DMS153 treated with DMSO at 0.1 percent for 48 hours (cell line): ENCODE measurements around the gene ANXA2R.
"Not testable (repeated sequence)": the region's sequence is repeated elsewhere in the genome, so short reads cannot be mapped to it uniquely, and the experiment has no call there.

ENCODE experiments used
- DNase-seq: peaks from one replicate; lab custom pipeline; 2025; ENCODE audit not compliant: unreplicated experiment; lab: John Stamatoyannopoulos, UW

Gene ANXA2R, protein sequence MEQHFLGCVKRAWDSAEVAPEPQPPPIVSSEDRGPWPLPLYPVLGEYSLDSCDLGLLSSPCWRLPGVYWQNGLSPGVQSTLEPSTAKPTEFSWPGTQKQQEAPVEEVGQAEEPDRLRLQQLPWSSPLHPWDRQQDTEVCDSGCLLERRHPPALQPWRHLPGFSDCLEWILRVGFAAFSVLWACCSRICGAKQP

DNA sequence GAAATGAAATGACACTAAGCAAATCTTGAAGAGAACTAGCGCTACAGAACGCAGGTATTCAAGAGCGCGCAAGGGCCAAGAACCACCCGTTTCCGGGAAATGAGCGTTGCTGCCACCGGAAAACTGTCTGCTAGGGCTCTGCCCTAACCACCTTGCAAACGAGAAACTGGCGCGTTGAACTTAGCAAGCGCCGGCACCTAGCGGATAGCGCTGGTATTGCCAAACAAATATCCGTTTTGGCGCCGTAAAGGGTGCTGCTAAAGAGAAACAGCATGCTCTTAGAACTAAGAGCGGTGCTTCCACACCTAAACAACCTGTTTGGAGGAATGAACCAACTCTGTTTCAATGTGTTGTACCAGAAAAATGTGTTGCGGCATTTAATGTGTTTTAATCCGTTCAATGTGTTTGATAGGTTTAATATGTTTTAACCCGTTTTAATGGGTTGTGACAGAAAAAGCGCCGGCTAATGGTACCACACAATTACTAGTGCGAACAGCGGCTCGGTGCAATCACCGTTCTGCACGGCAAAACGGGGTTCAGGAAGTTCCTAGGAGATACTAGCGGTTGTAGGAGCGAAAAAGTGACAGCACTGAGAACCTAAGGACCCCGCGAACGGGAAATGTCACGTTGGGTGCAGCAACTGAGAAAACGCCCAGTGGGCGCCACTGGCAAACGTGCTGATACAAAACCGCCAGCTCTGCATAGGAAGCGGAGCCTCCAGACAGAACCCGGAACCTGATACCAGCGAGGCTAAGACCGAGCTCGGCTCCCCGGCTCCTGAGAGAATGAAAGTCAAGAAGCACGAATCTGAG, at the start of gene ANXA2R:
Gene ANXA2R, minus strand, starts transcription at position 33 of the 812 bp plus-strand sequence. CDS start 273 bp downstream, outside the sequence.
- peak; percentile 99 for DNase-seq

DNA sequence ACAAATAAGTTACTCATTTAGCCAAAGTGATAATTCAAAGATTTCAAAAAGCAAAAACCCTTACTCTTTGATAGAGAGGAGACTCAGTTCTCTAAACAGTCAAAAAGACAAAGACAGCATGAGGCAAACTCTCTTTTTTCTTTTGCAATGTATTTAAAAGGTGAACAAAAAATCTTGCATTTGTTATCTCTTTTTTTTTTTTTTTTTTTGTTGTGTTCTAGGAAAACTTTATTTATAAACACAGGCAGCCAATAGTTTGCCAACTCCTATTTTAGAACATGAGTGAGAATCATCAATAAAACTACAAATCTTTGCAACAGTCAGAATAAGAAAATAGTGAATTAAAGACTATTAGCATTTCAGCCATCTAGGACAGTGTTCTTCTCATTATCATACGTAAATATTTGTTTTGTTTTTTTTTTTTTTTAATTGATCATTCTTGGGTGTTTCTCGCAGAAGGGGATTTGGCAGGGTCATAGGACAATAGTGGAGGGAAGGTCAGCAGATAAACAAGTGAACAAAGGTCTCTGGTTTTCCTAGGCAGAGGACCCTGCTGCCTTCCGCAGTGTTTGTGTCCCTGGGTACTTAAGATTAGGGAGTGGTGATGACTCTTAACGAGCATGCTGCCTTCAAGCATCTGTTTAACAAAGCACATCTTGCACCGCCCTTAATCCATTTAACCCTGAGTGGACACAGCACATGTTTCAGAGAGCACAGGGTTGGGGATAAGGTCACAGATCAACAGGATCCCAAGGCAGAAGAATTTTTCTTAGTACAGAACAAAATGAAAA, 46.2 kb upstream of the ANXA2R start:
- DNase-seq, result not testable (repeated sequence)

DNA sequence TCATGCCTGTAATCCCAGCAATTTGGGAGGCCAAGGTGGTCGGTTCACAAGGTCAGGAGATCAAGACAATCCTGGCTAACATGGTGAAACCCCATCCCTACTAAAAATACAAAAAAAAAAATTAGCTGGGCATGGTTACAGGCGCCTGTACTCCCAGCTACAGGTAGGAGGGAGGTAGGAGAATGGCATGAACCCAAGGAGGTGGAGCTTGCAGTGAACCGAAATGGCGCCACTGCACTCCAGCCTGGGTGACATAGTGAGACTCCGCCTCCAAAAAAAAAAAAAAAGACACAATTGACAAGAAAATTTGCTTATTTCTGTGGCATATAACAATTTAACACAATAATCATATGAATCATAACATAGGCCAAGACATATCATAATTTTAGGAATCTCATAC, 45.3 kb upstream of the ANXA2R start:
- DNase-seq, result no peak

DNA sequence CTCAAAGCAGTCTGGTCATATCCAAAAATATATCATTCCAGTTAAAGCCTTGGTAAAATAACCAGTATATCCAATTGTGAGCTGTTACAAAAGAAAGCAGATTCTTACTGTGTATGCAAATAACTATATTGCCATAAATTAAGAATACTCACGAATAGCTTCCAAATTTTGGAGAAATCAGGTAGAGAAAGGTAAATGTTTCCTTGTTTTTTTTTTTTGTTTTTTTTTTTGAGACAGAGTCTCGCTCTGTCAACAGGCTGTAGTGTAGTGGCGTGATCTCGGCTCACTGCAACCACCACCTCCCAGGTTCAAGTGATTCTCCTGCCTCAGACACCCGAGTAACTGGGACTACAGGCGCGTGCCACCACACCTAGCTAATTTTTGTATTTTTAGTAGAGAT, 44.3 kb upstream of the ANXA2R start:
- DNase-seq, result not testable (repeated sequence)

DNA sequence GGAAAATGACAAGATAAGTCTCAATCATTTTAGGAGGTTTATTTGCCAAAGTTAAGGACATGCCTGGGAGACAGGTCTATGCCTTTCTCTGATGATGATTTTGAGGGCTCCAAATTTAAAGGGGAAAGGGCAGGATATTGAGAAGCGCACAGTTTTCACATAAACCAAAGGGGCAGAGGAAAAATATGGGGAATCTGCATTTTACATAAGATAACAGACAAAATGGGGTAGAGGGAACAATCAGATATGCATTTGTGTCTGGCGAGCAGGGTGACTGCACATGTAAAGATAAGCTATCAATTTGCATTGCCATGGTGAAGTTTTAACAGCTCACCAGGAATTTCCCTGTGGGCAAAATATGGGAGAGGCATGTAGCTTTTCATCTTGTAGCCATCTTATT, 41.2 kb upstream of the ANXA2R start:
- not testable (repeated sequence) for DNase-seq

DNA sequence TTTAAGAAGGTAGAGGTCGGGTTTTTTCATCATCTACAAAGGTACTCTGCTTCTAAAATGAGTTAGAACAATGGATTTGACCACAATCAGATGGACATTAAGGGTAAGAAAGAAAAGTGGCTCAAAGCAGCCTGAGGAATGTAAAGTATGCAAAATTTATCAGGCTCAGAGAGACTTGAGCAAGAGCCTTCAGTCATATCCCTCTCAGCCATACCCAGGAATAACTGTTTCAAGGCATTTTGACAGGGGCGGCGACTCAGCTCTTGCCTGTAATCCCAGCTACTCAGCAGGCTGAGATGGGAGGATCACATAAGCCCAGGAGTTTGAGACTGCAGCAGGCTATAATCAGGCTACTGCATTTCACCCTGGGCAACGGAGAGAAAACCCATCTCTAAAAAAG, 38.8 kb upstream of the ANXA2R start:
- DNase-seq, result no peak

DNA sequence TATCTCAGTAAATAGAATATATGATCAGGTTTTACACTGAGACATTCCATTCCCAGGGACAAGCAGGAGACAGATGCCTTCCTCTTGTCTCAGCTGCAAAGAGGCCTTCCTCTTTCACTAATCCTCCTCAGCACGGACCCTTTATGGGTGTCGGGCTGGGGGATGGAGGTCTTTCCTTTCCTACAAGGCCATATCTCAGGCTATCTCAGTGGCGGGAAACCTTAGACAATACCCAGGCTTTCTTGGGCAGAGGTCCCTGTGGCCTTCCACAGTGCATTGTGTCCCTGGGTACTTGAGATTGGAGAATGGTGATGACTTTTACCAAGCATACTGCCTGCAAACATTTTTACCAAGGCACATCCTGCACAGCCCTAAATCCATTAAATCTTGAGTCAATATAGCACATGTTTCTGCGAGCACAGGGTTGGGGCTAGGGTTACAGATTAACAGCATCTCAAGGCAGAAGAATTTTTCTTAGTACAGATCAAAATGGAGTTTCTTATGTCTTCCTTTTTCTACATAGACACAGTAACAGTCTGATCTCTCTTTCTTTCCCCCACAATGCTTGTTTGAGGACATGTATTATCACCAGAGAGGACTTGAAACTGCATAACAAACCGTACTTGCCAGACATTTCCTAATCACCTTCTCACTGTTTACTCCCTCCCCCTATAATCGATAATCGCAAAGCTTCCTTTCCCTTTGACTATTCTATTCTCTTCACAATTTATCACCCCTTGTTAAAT, 37.5 kb upstream of the ANXA2R start:
- DNase-seq, result not testable (repeated sequence)

DNA sequence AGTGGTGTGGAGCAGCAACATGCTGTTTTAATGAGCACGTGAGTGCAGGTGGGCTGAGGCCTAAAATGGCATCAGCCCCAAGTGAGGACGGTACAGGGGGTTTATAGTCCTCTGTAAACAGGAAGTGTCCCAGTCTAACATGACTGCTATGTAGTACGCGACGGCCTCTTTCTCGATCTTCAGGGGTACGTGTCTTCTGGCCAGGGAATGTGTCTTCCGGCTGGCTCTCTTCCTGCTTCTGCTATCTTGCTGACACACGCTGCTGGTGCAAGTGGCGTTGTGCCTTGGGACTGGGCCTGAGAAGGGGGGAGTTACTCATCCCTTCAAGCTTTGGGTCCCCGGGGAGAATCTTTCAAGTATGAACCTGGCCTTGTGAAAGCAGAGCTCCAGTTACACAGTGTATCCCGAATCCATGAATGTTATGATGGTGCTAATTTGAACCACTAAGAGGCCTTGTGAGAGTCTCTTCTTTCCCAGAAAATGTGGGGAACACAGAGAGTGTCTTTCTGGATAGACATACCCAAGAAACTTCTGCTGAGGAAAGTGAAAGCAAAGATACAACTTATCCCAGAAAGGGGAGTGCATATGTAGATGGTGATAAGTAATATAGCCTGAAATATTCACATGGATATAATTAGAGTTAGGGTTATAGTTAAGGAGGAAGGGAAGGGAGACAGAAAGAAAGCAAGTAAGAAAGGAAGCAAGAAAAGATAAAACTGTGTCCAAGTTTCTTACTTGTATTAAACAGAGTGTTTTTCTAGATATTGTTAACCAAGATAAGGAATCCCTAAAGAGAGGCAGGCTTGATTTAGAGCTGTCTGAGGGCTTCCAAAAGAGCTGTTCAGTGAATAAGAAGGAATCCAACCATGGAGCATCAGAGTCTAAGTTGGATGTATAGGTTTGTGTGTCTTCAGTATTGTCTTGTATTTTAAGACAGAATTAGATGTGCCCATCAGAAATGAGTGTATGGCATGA, 35.5 kb upstream of the ANXA2R start:
- DNase-seq, result no peak

DNA sequence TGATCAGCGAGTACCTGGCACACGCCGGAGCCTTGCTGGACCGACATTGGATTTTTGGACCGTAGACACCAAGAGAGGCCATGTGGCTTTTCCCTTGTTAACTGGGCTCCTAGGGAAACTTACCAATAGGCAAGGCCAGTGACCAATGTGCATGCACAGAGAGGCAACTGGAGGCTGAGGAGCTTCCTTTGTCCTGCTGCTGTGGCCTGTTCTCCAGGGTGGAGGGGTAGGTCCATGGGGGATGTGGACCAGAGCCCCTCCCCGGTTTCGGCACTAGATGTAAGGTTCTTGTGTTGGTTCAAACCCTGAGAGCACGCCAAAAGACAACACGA, 34.8 kb upstream of the ANXA2R start:
- no peak for DNase-seq

DNA sequence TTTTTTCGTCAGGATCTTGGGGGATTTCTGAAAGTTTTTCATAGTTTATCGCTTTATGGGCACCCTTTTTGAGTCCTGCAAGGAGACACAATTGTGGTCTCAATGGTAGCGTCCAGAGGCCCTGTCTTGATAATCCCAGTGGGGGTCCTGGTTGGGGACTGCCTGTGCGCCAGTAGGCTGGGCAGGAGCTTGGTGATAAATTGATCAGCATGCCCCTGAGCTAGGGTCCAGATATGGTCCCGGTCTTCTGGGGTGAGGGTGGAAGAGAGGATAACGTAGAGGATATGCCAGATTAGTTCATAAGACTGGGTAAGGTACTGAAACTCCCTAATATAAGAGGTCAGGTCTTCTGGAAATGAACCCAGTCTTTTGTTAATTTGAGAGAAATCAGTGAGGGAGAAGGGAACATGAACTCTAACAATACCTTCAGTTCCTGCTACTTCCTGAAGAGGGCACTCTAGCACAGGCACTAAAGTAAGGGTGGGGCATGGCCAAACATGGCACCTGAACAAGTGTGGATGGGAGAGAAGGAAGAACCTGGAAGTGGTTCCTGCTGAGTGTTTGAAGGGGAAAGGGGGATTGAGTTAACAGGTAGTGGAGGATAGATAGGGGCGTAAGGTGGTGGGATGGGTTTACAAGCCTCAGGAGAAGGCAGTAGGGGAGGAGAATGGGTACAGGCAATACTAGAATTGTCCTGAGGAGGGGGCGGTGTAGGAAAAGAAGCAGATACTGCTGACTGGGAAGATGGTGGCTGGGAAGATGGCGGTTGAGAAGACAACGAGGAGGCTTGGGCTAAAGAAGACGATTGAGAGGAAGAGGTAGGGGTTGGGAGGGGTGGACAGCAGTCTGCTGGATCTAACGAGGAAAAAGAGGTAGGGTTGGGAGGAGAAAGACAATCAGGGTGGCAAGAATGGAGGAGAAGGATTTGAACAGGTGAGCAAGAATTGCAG, 33.8 kb upstream of the ANXA2R start:
- peak; percentile 78 for DNase-seq

DNA sequence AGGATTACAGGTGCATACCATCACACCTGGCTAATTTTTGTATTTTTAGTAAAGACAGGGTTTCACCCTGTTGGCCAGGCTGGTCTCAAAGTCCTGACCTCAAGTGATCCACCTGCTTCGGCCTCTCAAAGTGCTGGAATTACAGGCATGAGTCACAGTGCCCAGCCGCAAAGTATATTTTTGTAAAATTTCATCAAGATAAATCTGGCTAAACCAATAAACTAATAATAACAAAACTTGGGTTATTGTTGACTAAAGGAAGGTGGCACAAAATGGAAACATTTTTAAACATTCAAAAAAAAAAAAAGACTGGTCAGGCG, 29.2 kb upstream of the ANXA2R start:
- DNase-seq, result not testable (repeated sequence)

DNA sequence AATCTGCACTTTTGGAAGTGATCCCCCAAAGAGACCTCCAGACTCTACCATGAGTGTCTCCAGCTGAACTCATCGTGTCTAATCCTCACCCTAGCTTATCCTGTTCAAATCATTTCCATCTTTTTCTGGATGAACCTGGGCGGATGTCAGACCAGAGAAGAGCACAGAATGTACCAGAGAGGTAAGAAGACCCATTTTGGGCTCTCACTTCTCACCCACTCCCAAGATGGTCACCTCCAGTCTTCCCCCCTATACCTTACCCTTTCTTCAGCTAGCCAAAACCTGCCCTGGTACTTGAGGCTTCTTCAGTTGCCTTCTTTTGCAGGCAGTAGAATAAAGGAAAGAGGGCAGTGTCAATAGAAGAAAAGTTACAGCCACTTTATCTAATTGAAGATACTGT, 27.9 kb upstream of the ANXA2R start:
- DNase-seq, result no peak

DNA sequence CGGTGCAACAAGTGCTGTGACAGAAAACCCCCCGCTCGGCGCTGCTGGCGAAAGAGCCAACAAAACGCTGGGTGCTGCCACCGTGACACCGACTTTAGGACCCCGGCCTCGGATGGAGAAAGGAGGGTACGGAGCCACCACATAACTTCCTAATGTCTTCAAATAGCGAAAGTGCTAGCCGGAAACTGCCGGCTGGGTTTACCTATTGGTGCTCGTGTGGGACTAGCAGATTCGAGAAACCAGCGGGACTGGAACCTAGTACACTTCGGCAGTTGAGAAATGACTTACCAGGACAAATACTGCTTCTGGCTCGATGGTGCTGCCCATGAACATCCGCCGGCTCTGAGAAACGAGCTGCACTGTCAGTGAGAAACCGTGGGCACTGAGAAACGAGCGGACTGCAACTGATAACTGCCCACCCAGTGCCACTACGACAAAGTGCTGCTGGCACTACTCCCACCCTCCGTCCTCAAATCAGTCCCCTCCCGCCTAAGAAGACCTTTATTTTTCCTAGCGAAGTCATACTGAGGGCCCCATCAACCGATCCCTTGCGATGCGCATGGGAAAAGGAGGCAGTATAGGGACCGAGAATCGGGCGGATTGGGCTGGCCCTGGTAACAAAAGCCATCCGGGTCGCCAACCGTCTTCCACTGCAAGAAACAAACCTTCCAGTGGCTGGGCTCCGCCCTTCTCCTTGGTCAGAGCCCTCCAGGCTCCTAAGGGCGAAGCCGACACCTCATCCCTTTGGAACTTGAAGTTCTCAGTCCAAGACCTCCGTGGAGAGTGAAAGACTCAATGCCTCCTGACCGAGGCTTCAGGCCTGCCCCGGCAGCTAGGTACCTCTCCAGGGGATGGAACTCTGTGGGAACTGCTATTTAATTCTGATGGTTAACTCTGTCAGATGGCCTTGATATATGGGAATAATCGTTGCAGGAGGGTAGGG, 27.0 kb upstream of the ANXA2R start:
- peak; percentile 95 for DNase-seq

DNA sequence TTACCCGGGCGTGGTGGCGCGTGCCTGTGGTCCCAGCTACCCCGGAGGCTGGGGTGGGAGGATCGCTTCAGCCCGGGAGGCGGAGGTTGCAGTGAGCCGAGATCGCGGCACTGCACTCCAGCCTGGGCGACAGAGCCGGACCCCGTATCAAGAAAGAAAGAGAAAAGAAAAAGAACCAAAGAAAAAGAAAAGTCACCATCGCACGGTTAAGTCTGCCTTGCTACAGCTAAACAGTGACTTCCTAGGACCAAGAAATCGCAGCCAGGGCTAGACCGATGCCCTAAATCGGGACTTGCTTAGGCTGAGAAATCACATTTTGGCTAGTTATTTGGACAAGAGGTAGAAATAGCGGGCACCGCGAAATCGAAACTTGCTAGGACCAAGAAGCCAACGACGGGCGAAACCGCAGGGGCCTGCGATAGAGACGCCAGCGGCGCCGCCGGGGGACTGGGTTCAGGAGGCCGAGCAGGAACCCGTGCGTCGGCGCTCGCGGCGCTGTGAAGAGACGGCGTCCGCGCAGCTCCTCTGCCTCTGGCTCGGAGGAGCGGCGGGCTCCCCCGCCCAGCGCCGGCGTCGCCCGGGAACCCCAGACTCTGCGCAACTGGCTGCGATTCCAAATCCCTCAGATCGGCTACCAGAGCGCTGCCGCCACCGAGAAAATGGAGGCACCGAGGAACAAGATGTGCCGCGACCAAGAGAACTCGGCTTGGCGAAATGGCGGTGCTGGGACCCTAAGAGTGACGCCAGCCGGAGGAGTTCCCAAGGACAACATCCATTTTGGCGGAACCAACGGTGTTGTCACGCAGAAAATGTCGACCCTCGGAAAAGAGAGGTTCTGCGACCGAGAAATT, 26.1 kb upstream of the ANXA2R start:
- DNase-seq, result peak; percentile 94

DNA sequence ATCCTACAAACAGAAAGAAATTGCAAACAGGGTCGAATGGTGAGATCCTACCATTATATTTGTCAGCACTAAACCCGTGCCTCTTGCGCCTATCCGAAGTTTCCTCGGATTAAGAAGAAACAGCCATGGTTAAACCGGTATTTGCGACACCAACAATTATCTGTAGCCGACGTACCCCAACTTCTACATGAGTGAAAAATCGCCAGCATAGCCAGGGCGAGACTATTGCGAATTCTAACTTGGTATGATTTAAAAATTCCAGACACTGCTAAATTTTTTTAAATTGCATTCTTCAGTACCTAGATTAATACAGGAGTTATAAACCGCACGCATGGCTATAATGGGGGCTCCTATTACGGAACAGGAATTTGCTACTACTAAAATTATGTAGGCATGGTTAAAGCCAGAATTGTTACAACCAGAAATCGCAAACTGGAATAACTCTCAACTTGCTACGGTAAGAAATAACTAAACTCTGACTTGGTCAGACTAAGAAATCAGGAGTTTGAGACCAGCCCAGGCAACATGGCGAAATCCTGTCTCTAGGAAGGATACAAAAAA, 25.3 kb upstream of the ANXA2R start:
- DNase-seq, result peak; percentile 74

DNA sequence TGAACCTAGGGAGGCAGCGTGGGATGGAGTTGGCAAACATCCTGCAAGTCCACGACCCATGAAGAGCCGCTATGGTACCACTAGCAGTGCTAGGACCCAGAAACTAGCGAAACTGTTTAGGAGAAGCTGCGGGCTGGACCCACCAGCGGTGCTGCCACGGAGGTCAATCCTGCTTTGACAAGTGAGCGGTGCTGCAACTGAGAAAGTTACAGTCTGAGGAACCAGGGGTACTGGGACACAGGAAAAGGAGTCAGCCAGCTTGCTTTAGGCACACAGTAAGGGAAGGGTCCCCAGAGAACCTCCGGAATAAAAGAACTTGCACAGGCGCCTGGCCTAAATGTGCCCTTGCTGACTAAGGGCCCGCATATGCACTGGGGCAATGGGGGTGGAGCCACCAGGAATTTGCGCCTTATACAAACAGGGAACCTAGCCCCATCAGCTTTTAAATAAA, 23.6 kb upstream of the ANXA2R start:
- no peak for DNase-seq
